AG20443 (cell line): ENCODE data around the gene TCF12.

Source experiments
- DNase-seq: peaks from one replicate; pipeline ENCODE4 v3.0.0; 2012; ENCODE audit warnings: low spot score, mixed read lengths

Gene TCF12

DNA sequence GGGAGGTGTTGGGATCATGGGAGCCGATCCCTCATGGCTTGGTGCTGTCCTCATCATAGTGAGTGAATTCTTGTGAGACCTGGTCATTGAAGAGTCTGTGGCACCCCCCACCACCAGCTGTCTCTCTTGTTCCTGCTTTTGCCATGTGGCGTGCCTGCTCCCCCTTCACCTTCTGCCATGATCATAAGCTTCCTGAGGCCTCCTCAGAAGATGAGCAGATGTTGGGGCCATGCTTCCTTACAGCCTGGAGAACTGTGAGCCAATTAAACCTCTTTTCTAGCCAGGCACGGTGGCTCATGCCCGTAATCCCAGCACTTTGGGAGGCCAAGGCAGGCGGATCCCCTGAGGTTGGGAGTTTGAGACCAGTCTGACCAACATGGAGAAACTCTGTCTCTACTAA is 420.9 kb downstream of the TCF12 start:
- no peak for DNase-seq
